Mesothelial cell of epicardium (in vitro differentiated cells): Measurements from ENCODE around the gene IL15RA. TPM values are rescaled to one million over a fixed set of nuclear protein-coding genes. Genes with fewer than 3 reads are reported as not detected.

Experiments
- DNase-seq, 2 experiments: peaks; one replicate each; pipeline ENCODE4 v3.0.0; 2021; ENCODE audit warnings: low spot score in 2 of 2; ENCODE audit not compliant: unreplicated experiment in 2 of 2
- H3K27ac Mint-ChIP-seq: 2 replicates; pipeline ENCODE4 v1.8.0; 2021; ENCODE audit warnings: mixed read lengths
- H3K27me3 Mint-ChIP-seq: 2 replicates; pipeline ENCODE4 v1.8.0; 2021; ENCODE audit warnings: low read depth, mixed read lengths
- H3K36me3 Mint-ChIP-seq: 2 replicates; pipeline ENCODE4 v1.8.0; 2021; ENCODE audit warnings: mixed read lengths
- H3K4me1 Mint-ChIP-seq: 2 replicates; pipeline ENCODE4 v1.8.0; 2021; ENCODE audit warnings: mixed read lengths
- H3K4me3 Mint-ChIP-seq: 2 replicates; pipeline ENCODE4 v1.8.0; 2021; ENCODE audit warnings: mild to moderate bottlenecking, moderate library complexity, mixed read lengths
- H3K9me3 Mint-ChIP-seq: 2 replicates; pipeline ENCODE4 v1.8.0; 2021; ENCODE audit warnings: mixed read lengths
- CTCF ChIP-seq: fragments of 200-600 bp; sonication (generic); IDR thresholded peaks from one replicate; pipeline ENCODE4 v1.5.0; 2021; ENCODE audit warnings: antibody characterized with exemption; ENCODE audit not compliant: unreplicated experiment
- total RNA-seq: library from RNA; stranded (reverse); gene quantifications from 3 replicates; pipeline ENCODE4 v1.2.1, GENCODE V29; 2021

IL15RA gene
- total RNA-seq, 1 donor from 2014 or later, result not detected

- DNase-seq, result no peak
- no peak overlapping the region for H3K27ac Mint-ChIP-seq
- H3K36me3 Mint-ChIP-seq, result peaks cover 35% of the 10 kb centered on the region
- no peak for TF ChIP-seq CTCF
- peaks cover 5% of the 10 kb centered on the region for H3K4me1 Mint-ChIP-seq
- no peak overlapping the region for H3K4me3 Mint-ChIP-seq
- no peaks in the 10 kb centered on the region for H3K27me3 Mint-ChIP-seq
- H3K9me3 Mint-ChIP-seq, result no peaks in the 10 kb centered on the region
Observed at GRCh38 chr10:5903563-5903962, 73.8 kb downstream of the IL15RA start.

GRCh38 chr10:5902511-5903274, 74.7 kb downstream of the IL15RA start:
- Mint-ChIP-seq H3K36me3 (peaks cover 34% of the 10 kb centered on the region), H3K27me3 (no peaks in the 10 kb centered on the region), H3K9me3 (peaks cover 4% of the 10 kb centered on the region), H3K27ac (no peak overlapping the region), H3K4me3 (no peak overlapping the region), H3K4me1 (peaks cover under 1% of the 10 kb centered on the region)
- DNase-seq, result no peak
- TF ChIP-seq CTCF, result no peak

Other genes with a start within 250 kb of the IL15RA start
- gene GDI2, start 164.1 kb downstream of the IL15RA start, total RNA-seq, result 216 to 221 TPM (median 221 TPM) in 3 replicates
- gene ANKRD16, start 87.7 kb downstream of the IL15RA start, total RNA-seq, result 14.6 to 15.2 TPM (median 14.7 TPM) in 3 replicates
- gene FBH1, start 87.3 kb downstream of the IL15RA start, total RNA-seq, result 68.0 to 76.6 TPM (median 72.6 TPM) in 3 replicates
- not detected in 3 replicates for gene IL2RA, start 84.8 kb upstream of the IL15RA start, total RNA-seq
- 108 to 115 TPM (median 112 TPM) in 3 replicates for gene RBM17, start 111.5 kb upstream of the IL15RA start, total RNA-seq
- gene PFKFB3, start 225.4 kb upstream of the IL15RA start, total RNA-seq, result 51.0 to 55.0 TPM (median 51.5 TPM) in 3 replicates